ENCODE results near the gene KPNA6. TPM values are rescaled to one million over a fixed set of nuclear protein-coding genes. Genes with fewer than 3 reads are reported as not detected.

KPNA6 gene
- total and polyA plus RNA-seq, 2 donors (not counting 3 experiments of a cell fraction or from before 2014, with no cell fraction given): 22.1 to 85.6 TPM

DNA sequence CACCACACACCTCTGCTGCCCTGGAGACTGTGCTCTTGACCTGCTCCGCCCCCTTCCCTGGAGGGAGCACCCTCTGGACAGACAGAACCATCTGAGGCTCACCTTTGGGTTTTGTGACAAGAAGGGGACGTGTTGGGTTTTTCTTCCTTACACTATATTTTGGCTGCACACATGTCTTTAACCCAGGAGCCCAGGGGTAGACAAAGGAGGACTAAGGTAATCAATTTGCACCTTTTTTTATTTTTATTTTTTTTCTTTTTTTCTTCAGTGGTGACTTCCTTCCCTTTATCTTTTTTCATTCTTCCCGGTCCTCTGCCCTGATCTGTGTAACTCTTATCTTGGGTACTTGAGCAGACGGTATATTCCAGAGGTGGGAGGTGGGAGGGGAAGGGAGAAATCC, 63.1 kb downstream of the KPNA6 start:
- Histone ChIP-seq H3K36me3 (ENCODE audit: control insufficient read depth in 2 of 2, extremely low read depth in 1 of 2, insufficient read depth in 2 of 2, low read length in 2 of 2) (peaks cover 25 to 26% of the 10 kb centered on the region in 2 experiments), H3K9me1 (replicated peaks; ENCODE audit: control insufficient read depth, extremely low read depth, insufficient read depth, low read length) (no peaks in the 10 kb centered on the region), H3K4me3 (replicated peaks in 1 of 3; ENCODE audit: insufficient read depth in 1 of 3, low read depth in 1 of 3, low read length in 3 of 3) (no peak overlapping the region), H3K27me3 (ENCODE audit: control insufficient read depth in 2 of 2, insufficient read depth in 2 of 2, low read length in 2 of 2) (no peaks in the 10 kb centered on the region), H3K79me2 (ENCODE audit: control insufficient read depth, insufficient read depth, low read length) (no peaks in the 10 kb centered on the region), H3K4me1 (ENCODE audit: control insufficient read depth, extremely low read depth, insufficient read depth, low read length) (peaks cover 12% of the 10 kb centered on the region), H3K27ac (ENCODE audit: insufficient read depth, low read depth, low read length) (no peak overlapping the region), H4K20me1 (replicated peaks; ENCODE audit: control insufficient read depth, extremely low read depth, insufficient read depth, low read length) (no peaks in the 10 kb centered on the region), H3K9ac (replicated peaks; ENCODE audit: extremely low read depth, insufficient read depth, low read length) (no peak overlapping the region), H2AFZ (ENCODE audit: low read depth, low read length) (no peak overlapping the region), H3K9me3 (replicated peaks; ENCODE audit: control insufficient read depth, insufficient read depth, low read length) (no peaks in the 10 kb centered on the region), H3K4me2 (ENCODE audit: insufficient read depth, low read length) (no peak overlapping the region)
- no TSS peak for BruUV-seq (replicated peaks)
- dilution Hi-C loops (cut with MboI; ENCODE audit: extremely low pct_ligation_motif_present, low sequenced_read_pairs): no loop called here
- FAIRE-seq: no peak
- CTCF ChIA-PET: no interaction called here
- TF ChIP-seq MYC (IDR thresholded peaks at IDR 0.05; ENCODE audit: low read depth, low read length) (no peak), GATA2 (IDR thresholded peaks at IDR 0.05; ENCODE audit: insufficient read depth, insufficient read length, low read depth, low read length) (no peak), FOS (IDR thresholded peaks at IDR 0.05; ENCODE audit: borderline replicate concordance, insufficient read depth, low read length) (no peak), EZH2 (IDR thresholded peaks at IDR 0.05; ENCODE audit: borderline replicate concordance, low read depth, low read length, severe bottlenecking) (no peak), POLR2AphosphoS5 (IDR thresholded peaks at IDR 0.05; ENCODE audit: insufficient read depth, low read depth, low read length) (no peak), MAX (IDR thresholded peaks at IDR 0.05; ENCODE audit: insufficient read depth, insufficient read length) (no peak), POLR2A (IDR thresholded peaks at IDR 0.05; ENCODE audit: low read depth, low read length) (no peak), JUN (IDR thresholded peaks at IDR 0.05; ENCODE audit: borderline replicate concordance, insufficient read depth, insufficient read length, low read depth) (no peak), CTCF (IDR thresholded peaks at IDR 0.05; ENCODE audit: extremely low read depth in 1 of 2, insufficient read depth in 1 of 2, low read depth in 1 of 2, low read length in 2 of 2) (no peak)
- intact Hi-C loops (cut with micrococcal nuclease): no loop called here
- POLR2A ChIA-PET: no interaction called here
- DNase-seq (ENCODE audit: low read depth, low spot score): no peak

All from endothelial cell of umbilical vein (primary cell).